Keratinocyte (primary cell): Measurements from ENCODE around the gene OR51E2. TPM values are rescaled to one million over a fixed set of nuclear protein-coding genes. Genes with fewer than 3 reads are reported as not detected.

ENCODE experiments used
- DNase-seq: peaks from one replicate; pipeline ENCODE4 v3.0.0-alpha.2; 2011; ENCODE audit warnings: low read depth, missing footprints, low spot score
- FAIRE-seq: peaks from 2 replicates; lab custom pipeline; 2011; peaks lifted over from hg19 to GRCh38; lab: Jason Lieb, UNC
- H2AFZ ChIP-seq: 2 replicates; pipeline ENCODE4 v1.6.0; 2012; ENCODE audit warnings: low read length, control low read depth, inconsistent platforms; ENCODE audit not compliant: control insufficient read depth
- H3K27ac ChIP-seq: 2 replicates; pipeline ENCODE4 v1.5.1; 2011; ENCODE audit warnings: low read length; ENCODE audit not compliant: control insufficient read depth, insufficient read depth
- H3K27me3 ChIP-seq: 3 replicates; pipeline ENCODE4 v1.6.0; 2011; ENCODE audit warnings: low read length; ENCODE audit not compliant: control insufficient read depth, insufficient read depth; ENCODE audit errors: extremely low read depth
- H3K36me3 ChIP-seq, 2 experiments: 2 replicates in 1 of 2; 3 replicates in 1 of 2; pipeline ENCODE4 v1.5.1; 2011; ENCODE audit warnings: low read length in 2 of 2, mild to moderate bottlenecking in 1 of 2; ENCODE audit not compliant: control insufficient read depth in 2 of 2, insufficient read depth in 2 of 2; ENCODE audit errors: extremely low read depth in 1 of 2
- H3K4me1 ChIP-seq: 3 replicates; pipeline ENCODE4 v1.5.1; 2011; ENCODE audit warnings: low read length; ENCODE audit not compliant: control insufficient read depth, insufficient read depth; ENCODE audit errors: extremely low read depth
- H3K4me2 ChIP-seq: 3 replicates; pipeline ENCODE4 v1.6.0; 2011; ENCODE audit warnings: low read depth, low read length; ENCODE audit not compliant: control insufficient read depth, insufficient read depth; ENCODE audit errors: extremely low read depth
- H3K4me3 ChIP-seq, 3 experiments: fragments of 200-600 bp in 1 of 3; sonication (generic) in 1 of 3; 2 replicates in 2 of 3; 3 replicates in 1 of 3; pipeline ENCODE4 v1.5.1; 2011 to 2016; ENCODE audit warnings: low read length in 3 of 3, mild to moderate bottlenecking in 3 of 3, control low read depth in 2 of 3, inconsistent platforms in 1 of 3, low read depth in 1 of 3, mixed read lengths in 1 of 3, mixed run types in 1 of 3, moderate library complexity in 1 of 3; ENCODE audit not compliant: control insufficient read depth in 2 of 3, insufficient read depth in 2 of 3; ENCODE audit errors: extremely low read depth in 1 of 3
- H3K79me2 ChIP-seq: 2 replicates; pipeline ENCODE4 v1.6.0; 2012; ENCODE audit warnings: low read length; ENCODE audit not compliant: control insufficient read depth, insufficient read depth
- H3K9ac ChIP-seq: 3 replicates; pipeline ENCODE4 v1.6.0; 2011; ENCODE audit warnings: low read length; ENCODE audit not compliant: control insufficient read depth, insufficient read depth; ENCODE audit errors: extremely low read depth
- H3K9me1 ChIP-seq: 3 replicates; pipeline ENCODE4 v1.6.0; 2011; ENCODE audit warnings: low read length; ENCODE audit not compliant: control insufficient read depth, insufficient read depth; ENCODE audit errors: extremely low read depth
- H3K9me3 ChIP-seq: 2 replicates; pipeline ENCODE4 v1.5.1; 2012; ENCODE audit warnings: low read depth, low read length; ENCODE audit not compliant: control insufficient read depth
- H4K20me1 ChIP-seq: 3 replicates; pipeline ENCODE4 v1.6.0; 2011; ENCODE audit warnings: low read length; ENCODE audit not compliant: control insufficient read depth, insufficient read depth; ENCODE audit errors: extremely low read depth
- CTCF ChIP-seq, 3 experiments: IDR thresholded peaks in 1 of 3; conservative IDR thresholded peaks in 1 of 3; optimal IDR thresholded peaks in 1 of 3; 2 replicates in 2 of 3; 3 replicates in 1 of 3; pipeline versions ENCODE3 to v1.5.1; 2011; ENCODE audit warnings: low read length in 3 of 3, mild to moderate bottlenecking in 3 of 3, moderate library complexity in 2 of 3, control low read depth in 1 of 3, inconsistent platforms in 1 of 3; ENCODE audit not compliant: insufficient read depth in 2 of 3; ENCODE audit errors: extremely low read depth in 1 of 3
- EZH2 ChIP-seq: IDR thresholded peaks from one replicate; pipeline ENCODE4 v1.6.1; 2012; ENCODE audit warnings: inconsistent platforms, mild to moderate bottlenecking, low read length, moderate library complexity
- dilution Hi-C: fragments of 300-500 bp; cut with MboI; formaldehyde crosslinking; loops from one replicate; pipeline ENCODE4 v1.7.0; 2020; ENCODE audit warnings: low sequenced_read_pairs; ENCODE audit not compliant: extremely low pct_ligation_motif_present
- polyA plus RNA-seq, 5 experiments: library from polyadenylated mRNA; depleted of rRNA in 3 of 5; stranded (reverse) in 3 of 5; stranded (forward) in 1 of 5; unstranded in 1 of 5; fragments of >200 nt; gene quantifications; 1 replicate in 1 of 5; 2 replicates in 3 of 5; 3 replicates in 1 of 5; pipeline versions ENCODE4 v1.2.1 to v1.2.3, GENCODE V29; 2011 to 2012; ENCODE audit warnings: missing spikeins in 2 of 5, low read depth in 1 of 5, low replicate concordance in 1 of 5

Gene OR51E2
- polyA plus RNA-seq, 1 donor (not counting 4 experiments of a cell fraction or from before 2014, with no cell fraction given), result 0.03 TPM

DNA sequence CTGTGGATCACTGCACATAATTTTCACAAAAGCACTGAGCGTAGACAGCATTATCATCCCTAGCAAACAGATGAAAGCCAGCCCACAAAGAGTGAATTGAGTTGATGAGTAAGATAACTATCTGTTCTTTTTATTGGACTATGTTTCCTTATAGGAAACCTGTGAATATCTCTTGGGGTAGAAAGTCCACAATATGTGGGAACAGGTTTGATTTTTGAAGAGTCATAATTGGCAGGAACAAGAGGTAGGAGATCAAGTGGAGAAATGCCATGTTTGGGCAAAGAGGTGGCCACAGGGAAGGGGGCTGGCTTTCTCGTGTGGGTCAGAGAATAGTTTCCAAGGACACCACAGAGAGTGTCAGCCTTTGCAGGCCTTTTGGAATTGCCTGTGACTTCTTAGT lies 23.9 kb downstream of the OR51E2 start:
- H3K4me2 ChIP-seq, result no peak overlapping the region
- DNase-seq, result no peak
- no peaks in the 10 kb centered on the region for H3K36me3 ChIP-seq
- H3K79me2 ChIP-seq, result no peaks in the 10 kb centered on the region
- H3K9me1 ChIP-seq, result no peaks in the 10 kb centered on the region
- dilution Hi-C loops, result no loop called here
- no peak overlapping the region for H2AFZ ChIP-seq
- H3K9me3 ChIP-seq, result no peaks in the 10 kb centered on the region
- no peak overlapping the region for H3K4me3 ChIP-seq
- peaks cover 2% of the 10 kb centered on the region for H3K4me1 ChIP-seq
- no peak for FAIRE-seq
- TF ChIP-seq CTCF (optimal IDR thresholded peaks at IDR 0.05 in 1 of 3, IDR thresholded peaks at IDR 0.05 in 1 of 3, conservative IDR thresholded peaks at IDR 0.05 in 1 of 3; ENCODE audit: extremely low read depth in 1 of 3, insufficient read depth in 2 of 3, low read length in 3 of 3) (no peak), EZH2 (no peak)
- no peaks in the 10 kb centered on the region for H3K27me3 ChIP-seq
- H3K27ac ChIP-seq, result no peak overlapping the region
- H4K20me1 ChIP-seq, result no peaks in the 10 kb centered on the region
- H3K9ac ChIP-seq, result no peak overlapping the region

- FAIRE-seq, result no peak
- Histone ChIP-seq H3K9me3 (no peaks in the 10 kb centered on the region), H3K27ac (no peak overlapping the region)
Measured at GRCh38 chr11:4672470-4672869, 25.2 kb downstream of the OR51E2 start.

More at GRCh38 chr11:4672470-4672869, 25.2 kb downstream of the OR51E2 start:
- H3K27me3 ChIP-seq, result no peaks in the 10 kb centered on the region
- no peaks in the 10 kb centered on the region for H4K20me1 ChIP-seq
- no peak overlapping the region for H3K9ac ChIP-seq
- H3K79me2 ChIP-seq, result no peaks in the 10 kb centered on the region
- dilution Hi-C loops, result no loop called here
- no peak for TF ChIP-seq CTCF (optimal IDR thresholded peaks at IDR 0.05 in 1 of 3, IDR thresholded peaks at IDR 0.05 in 1 of 3, conservative IDR thresholded peaks at IDR 0.05 in 1 of 3; ENCODE audit: extremely low read depth in 1 of 3, insufficient read depth in 2 of 3, low read length in 3 of 3)
- TF ChIP-seq EZH2, result no peak
- no peak for DNase-seq
- no peaks in the 10 kb centered on the region for H3K9me1 ChIP-seq
- no peak overlapping the region for H3K4me2 ChIP-seq
- H2AFZ ChIP-seq, result no peak overlapping the region
- no peak overlapping the region for H3K4me3 ChIP-seq
- H3K36me3 ChIP-seq, result no peaks in the 10 kb centered on the region
- H3K4me1 ChIP-seq, result peaks cover 2% of the 10 kb centered on the region
